Sigmoid colon (tissue), 7 donors: ENCODE measurements around the gene BRD9. TPM values are rescaled to one million over a fixed set of nuclear protein-coding genes. Genes with fewer than 3 reads are reported as not detected.
"Not testable (repeated sequence)": the region's sequence is repeated elsewhere in the genome, so short reads cannot be mapped to it uniquely, and the experiment has no call there.

ENCODE experiments used
- DNase-seq: peaks from one replicate; pipeline ENCODE4 v3.0.0-alpha.2; 2019
- H3K27ac ChIP-seq, 4 donors: fragments of 200-600 bp; sonication (generic); one replicate each; pipeline ENCODE4 v1.5.1; 2016 to 2019; ENCODE audit warnings: mild to moderate bottlenecking in 1 of 4
- H3K27me3 ChIP-seq, 3 donors: fragments of 200-600 bp; sonication (generic); one replicate each; pipeline ENCODE4 v1.5.1; 2019; ENCODE audit warnings: mild to moderate bottlenecking in 1 of 3
- H3K36me3 ChIP-seq, 4 donors: fragments of 200-600 bp; sonication (generic); one replicate each; pipeline ENCODE4 v1.5.1; 2016 to 2019
- H3K4me1 ChIP-seq, 4 donors: fragments of 200-600 bp; sonication (generic); one replicate each; pipeline ENCODE4 v1.5.1; 2017 to 2019
- H3K4me3 ChIP-seq, 4 donors: fragments of 200-600 bp; sonication (generic); one replicate each; pipeline ENCODE4 v1.5.1; 2017 to 2019; ENCODE audit warnings: mild to moderate bottlenecking in 2 of 4, moderate library complexity in 1 of 4
- H3K9me3 ChIP-seq, 4 donors: fragments of 200-600 bp in 3 of 4; sonication (generic) in 3 of 4; one replicate each; pipeline versions ENCODE4 v1.5.1 to v1.6.1; 2013 to 2019
- EP300 ChIP-seq, 4 donors: sonication (generic); formaldehyde crosslinking; IDR thresholded peaks; one replicate each; pipeline ENCODE4 v1.6.1; 2017; ENCODE audit warnings: antibody characterized with exemption in 4 of 4
- POLR2A ChIP-seq, 2 donors: fragments of 450-650 bp; IDR thresholded peaks; one replicate each; pipeline ENCODE4 v1.6.1; 2016; ENCODE audit warnings: antibody characterized with exemption in 2 of 2, mild to moderate bottlenecking in 2 of 2, moderate library complexity in 2 of 2
- POLR2AphosphoS5 ChIP-seq, 4 donors: sonication (generic); formaldehyde crosslinking; IDR thresholded peaks; one replicate each; pipeline ENCODE4 v1.6.1; 2017; ENCODE audit warnings: antibody characterized with exemption in 4 of 4
- WGBS, 2 donors: extraction: QIAGEN DNeasy Blood & Tissue Kit; methylation state at CpG; one replicate each; pipeline ENCODE4 v1.1.7; 2013; 5-methylcytosine and 5-hydroxymethylcytosine counted together
- intact Hi-C: fragments of 100-400 bp; cut with DNase I; formaldehyde crosslinking; loops from one replicate; pipeline ENCODE4 v1.15.1; 2023
- polyA plus RNA-seq, 3 donors: library from polyadenylated mRNA; stranded (reverse); fragments of 200-250 nt; gene quantifications; one replicate each; pipeline ENCODE4 v1.2.3, GENCODE V29; 2013
- total RNA-seq, 4 donors: library from RNA; depleted of rRNA; stranded (reverse); fragments of >200 nt; gene quantifications; one replicate each; pipeline ENCODE4 v1.1.0, GENCODE V29; 2016
- TF ChIP-seq, protein P1 (sequence below), 4 experiments: fragments of 450-650 bp in 3 of 4; fragments of 200-600 bp in 1 of 4; IDR thresholded peaks; one replicate each; pipeline ENCODE4 v1.5.1; 2016 to 2019; ENCODE audit warnings: antibody characterized with exemption in 4 of 4, mild to moderate bottlenecking in 3 of 4, moderate library complexity in 2 of 4
- donor health status: healthy with polysubstance abuse.
- donor health status: Bipolar disorder and iron deficiency.
- donor health status: healthy.

Gene BRD9
- total and polyA plus RNA-seq, 7 donors, result 12.9 to 38.8 (median 22.4) TPM

- intact Hi-C loops, result no loop called here
- 90 to 93% methylated on average over 14 of the region's 14 CpGs for WGBS, 2 donors
- Histone ChIP-seq H3K27me3 (no peaks in the 10 kb centered on the region), H3K9me3 (no peaks in the 10 kb centered on the region), H3K36me3 (no peaks in the 10 kb centered on the region), H3K4me1 (no peaks in the 10 kb centered on the region), H3K27ac (no peak overlapping the region), H3K4me3 (no peak overlapping the region)
- TF ChIP-seq, protein P1, sequence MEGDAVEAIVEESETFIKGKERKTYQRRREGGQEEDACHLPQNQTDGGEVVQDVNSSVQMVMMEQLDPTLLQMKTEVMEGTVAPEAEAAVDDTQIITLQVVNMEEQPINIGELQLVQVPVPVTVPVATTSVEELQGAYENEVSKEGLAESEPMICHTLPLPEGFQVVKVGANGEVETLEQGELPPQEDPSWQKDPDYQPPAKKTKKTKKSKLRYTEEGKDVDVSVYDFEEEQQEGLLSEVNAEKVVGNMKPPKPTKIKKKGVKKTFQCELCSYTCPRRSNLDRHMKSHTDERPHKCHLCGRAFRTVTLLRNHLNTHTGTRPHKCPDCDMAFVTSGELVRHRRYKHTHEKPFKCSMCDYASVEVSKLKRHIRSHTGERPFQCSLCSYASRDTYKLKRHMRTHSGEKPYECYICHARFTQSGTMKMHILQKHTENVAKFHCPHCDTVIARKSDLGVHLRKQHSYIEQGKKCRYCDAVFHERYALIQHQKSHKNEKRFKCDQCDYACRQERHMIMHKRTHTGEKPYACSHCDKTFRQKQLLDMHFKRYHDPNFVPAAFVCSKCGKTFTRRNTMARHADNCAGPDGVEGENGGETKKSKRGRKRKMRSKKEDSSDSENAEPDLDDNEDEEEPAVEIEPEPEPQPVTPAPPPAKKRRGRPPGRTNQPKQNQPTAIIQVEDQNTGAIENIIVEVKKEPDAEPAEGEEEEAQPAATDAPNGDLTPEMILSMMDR (IDR thresholded peaks at IDR 0.05), result no peak
- TF ChIP-seq POLR2AphosphoS5 (IDR thresholded peaks at IDR 0.05) (no peak), POLR2A (IDR thresholded peaks at IDR 0.05) (no peak), EP300 (IDR thresholded peaks at IDR 0.05) (no peak)
- DNase-seq, result no peak
These were observed 24.1 kb upstream of the BRD9 start for GRCh38 chr5:916441-917293.

DNA sequence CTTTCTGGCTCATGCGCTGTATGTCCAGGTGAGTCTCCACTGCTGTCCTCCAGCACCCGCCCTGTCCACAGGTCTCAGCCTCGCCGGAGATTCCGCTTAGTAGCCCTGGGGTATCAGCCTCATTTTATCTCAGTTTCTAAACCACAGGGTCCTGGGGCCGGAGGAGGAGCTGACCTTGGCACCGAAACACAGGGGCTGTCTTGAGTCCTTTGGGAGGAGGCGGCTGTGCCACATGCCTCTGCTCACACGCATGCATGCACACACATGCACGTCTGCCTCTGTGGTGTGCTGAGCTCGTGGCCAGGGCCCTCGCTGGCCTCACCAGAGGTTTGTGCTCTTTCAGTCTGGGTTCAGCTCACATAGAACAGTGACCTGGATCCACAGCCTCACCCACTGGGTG, 23.3 kb upstream of the BRD9 start:
- Histone ChIP-seq H3K27me3 (no peaks in the 10 kb centered on the region), H3K27ac (no peak overlapping the region), H3K4me3 (no peak overlapping the region), H3K9me3 (no peaks in the 10 kb centered on the region), H3K36me3 (no peaks in the 10 kb centered on the region), H3K4me1 (no peaks in the 10 kb centered on the region)
- intact Hi-C loops, result no loop called here
- 97 to 98% methylated on average over 12 of the region's 12 CpGs for WGBS, 2 donors
- TF ChIP-seq POLR2A (IDR thresholded peaks at IDR 0.05), result no peak
- TF ChIP-seq, protein P1 (IDR thresholded peaks at IDR 0.05), result no peak
- TF ChIP-seq POLR2AphosphoS5 (IDR thresholded peaks at IDR 0.05), result no peak
- TF ChIP-seq EP300 (IDR thresholded peaks at IDR 0.05), result no peak
- no peak for DNase-seq

DNA sequence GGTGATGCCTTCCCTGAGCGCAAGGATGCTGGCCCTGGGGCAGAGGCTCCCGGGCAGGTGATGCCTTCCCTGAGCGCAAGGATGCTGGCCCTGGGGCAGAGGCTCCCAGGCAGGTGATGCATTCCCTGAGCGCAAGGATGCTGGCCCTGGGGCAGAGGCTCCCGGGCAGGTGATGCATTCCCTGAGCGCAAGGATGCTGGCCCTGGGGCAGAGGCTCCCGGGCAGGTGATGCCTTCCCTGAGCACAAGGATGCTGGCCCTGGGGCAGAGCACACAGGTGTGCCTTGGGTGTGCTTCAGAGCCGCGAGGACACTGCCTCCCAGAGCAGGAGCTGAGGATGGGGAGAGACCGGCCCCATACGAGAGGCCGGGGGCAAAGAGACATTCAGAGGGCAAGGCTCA, 22.7 kb upstream of the BRD9 start:
- H3K27ac ChIP-seq, DNase-seq, H3K4me1 ChIP-seq, H3K4me3 ChIP-seq, H3K9me3 ChIP-seq, H3K27me3 ChIP-seq, H3K36me3 ChIP-seq, intact Hi-C loops: not testable (repeated sequence)
- 96 to 97% methylated on average over 12 of the region's 12 CpGs for WGBS, 2 donors

GRCh38 chr5:914612-915011, 22.0 kb upstream of the BRD9 start:
- intact Hi-C loops, result no loop called here
- no peaks in the 10 kb centered on the region for H3K36me3 ChIP-seq
- H3K27ac ChIP-seq, result no peak overlapping the region
- H3K9me3 ChIP-seq, result no peaks in the 10 kb centered on the region
- no peak overlapping the region for H3K4me3 ChIP-seq
- TF ChIP-seq POLR2AphosphoS5 (IDR thresholded peaks at IDR 0.05) (no peak), POLR2A (IDR thresholded peaks at IDR 0.05) (no peak), EP300 (IDR thresholded peaks at IDR 0.05) (no peak)
- TF ChIP-seq, protein P1 (IDR thresholded peaks at IDR 0.05), result no peak
- no peaks in the 10 kb centered on the region for H3K27me3 ChIP-seq
- H3K4me1 ChIP-seq, result no peaks in the 10 kb centered on the region
- no peak for DNase-seq
- 89 to 93% methylated on average over 7 of the region's 7 CpGs for WGBS, 2 donors

- no peak overlapping the region for H3K27ac ChIP-seq
- DNase-seq, result no peak
- no peaks in the 10 kb centered on the region for H3K27me3 ChIP-seq
- H3K4me1 ChIP-seq, result no peaks in the 10 kb centered on the region
- WGBS, 2 donors, result 93 to 94% methylated on average over 14 of the region's 14 CpGs
- H3K4me3 ChIP-seq, result no peak overlapping the region
- no peaks in the 10 kb centered on the region for H3K36me3 ChIP-seq
- no peak for TF ChIP-seq POLR2AphosphoS5 (IDR thresholded peaks at IDR 0.05)
- intact Hi-C loops, result no loop called here
- no peaks in the 10 kb centered on the region for H3K9me3 ChIP-seq
These were observed 21.6 kb upstream of the BRD9 start for GRCh38 chr5:914174-914573.
